Measurements from ENCODE around the gene MIOX. TPM values are rescaled to one million over a fixed set of nuclear protein-coding genes. Genes with fewer than 3 reads are reported as not detected.

MIOX gene
- total and polyA plus RNA-seq, 2 of the 13 experiments (the other 11 are each of a cell fraction or from before 2014, with no cell fraction given), result 1.5 to 2.9 TPM

DNA sequence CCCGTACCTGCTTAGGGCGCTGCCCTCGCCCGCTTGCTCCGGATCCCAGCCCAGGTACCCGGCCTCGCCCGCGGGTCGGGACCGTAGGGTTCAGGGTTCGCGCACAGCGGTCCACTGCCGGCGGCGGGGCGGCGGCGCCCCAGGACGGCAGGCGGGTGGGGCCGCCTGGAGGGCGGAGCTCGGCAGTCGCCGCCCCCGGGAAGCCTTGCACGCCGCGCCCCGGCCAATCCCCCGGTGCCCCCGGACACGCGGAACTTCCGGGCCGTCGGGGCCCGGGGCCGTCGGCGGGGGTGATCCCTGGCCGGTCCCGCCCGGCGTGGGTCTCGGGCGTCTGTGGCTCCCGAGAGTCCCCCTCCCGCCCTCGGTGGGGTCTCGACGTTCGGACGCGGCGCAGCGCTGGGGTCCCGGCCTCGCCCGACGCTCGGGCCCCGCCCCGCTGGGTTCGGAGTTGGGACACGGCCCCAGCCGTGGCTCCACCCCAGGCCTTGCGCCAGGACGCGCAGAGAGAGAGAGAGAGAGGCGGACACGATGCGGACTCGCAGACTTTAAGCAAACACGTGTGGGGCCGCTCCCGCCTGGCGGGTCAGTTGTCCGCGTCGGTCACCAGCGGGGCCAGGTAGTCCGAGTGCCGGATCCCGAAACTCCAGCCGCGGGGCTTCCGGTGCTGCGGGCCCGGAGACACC, 43.4 kb downstream of the MIOX start, which contains the start of gene TYMP (continued):
- TF ChIP-seq, protein P1, sequence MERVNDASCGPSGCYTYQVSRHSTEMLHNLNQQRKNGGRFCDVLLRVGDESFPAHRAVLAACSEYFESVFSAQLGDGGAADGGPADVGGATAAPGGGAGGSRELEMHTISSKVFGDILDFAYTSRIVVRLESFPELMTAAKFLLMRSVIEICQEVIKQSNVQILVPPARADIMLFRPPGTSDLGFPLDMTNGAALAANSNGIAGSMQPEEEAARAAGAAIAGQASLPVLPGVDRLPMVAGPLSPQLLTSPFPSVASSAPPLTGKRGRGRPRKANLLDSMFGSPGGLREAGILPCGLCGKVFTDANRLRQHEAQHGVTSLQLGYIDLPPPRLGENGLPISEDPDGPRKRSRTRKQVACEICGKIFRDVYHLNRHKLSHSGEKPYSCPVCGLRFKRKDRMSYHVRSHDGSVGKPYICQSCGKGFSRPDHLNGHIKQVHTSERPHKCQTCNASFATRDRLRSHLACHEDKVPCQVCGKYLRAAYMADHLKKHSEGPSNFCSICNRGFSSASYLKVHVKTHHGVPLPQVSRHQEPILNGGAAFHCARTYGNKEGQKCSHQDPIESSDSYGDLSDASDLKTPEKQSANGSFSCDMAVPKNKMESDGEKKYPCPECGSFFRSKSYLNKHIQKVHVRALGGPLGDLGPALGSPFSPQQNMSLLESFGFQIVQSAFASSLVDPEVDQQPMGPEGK (CRISPR knock-in tag; IDR thresholded peaks at IDR 0.05), result no peak; the same call in none of the 2 replicates
- TF ChIP-seq ERF (CRISPR knock-in tag; IDR thresholded peaks at IDR 0.05) (0 out of 2 replicates have a peak, but pooled peaks have one; percentile 34), ZNF383 (CRISPR knock-in tag; IDR thresholded peaks at IDR 0.05; ENCODE audit: borderline replicate concordance) (no peak), PHF8 (CRISPR knock-in tag; IDR thresholded peaks at IDR 0.05) (peak; percentile 64; the same call in 1 of the 2 replicates), SALL1 (CRISPR knock-in tag; IDR thresholded peaks at IDR 0.05) (peak; percentile 73), SP1 (IDR thresholded peaks at IDR 0.05) (no peak), SP1 (CRISPR knock-in tag; IDR thresholded peaks at IDR 0.05) (peak; percentile 55; the same call in 1 of the 2 replicates), IRX3 (CRISPR knock-in tag; IDR thresholded peaks at IDR 0.05; ENCODE audit: borderline replicate concordance, low read depth) (no peak), CENPX (CRISPR knock-in tag; IDR thresholded peaks at IDR 0.05) (no peak), RXRB (CRISPR knock-in tag; IDR thresholded peaks at IDR 0.05; ENCODE audit: borderline replicate concordance) (no peak; the same call in none of the 2 replicates), ARNT (IDR thresholded peaks at IDR 0.05) (no peak), NRL (CRISPR knock-in tag; IDR thresholded peaks at IDR 0.05; ENCODE audit: borderline replicate concordance) (no peak), FOXK1 (CRISPR knock-in tag; IDR thresholded peaks at IDR 0.05; ENCODE audit: borderline replicate concordance, low read depth) (peak; percentile 21; the same call in 1 of the 2 replicates), TCF7L2 (IDR thresholded peaks at IDR 0.05; ENCODE audit: low read depth, low read length) (no peak), KLF16 (CRISPR knock-in tag; IDR thresholded peaks at IDR 0.05) (peak in 1 of 2 experiments; percentile 65; a peak in 2 of 4 replicates), PHF5A (CRISPR knock-in tag; IDR thresholded peaks at IDR 0.05; ENCODE audit: low read depth, unreplicated experiment) (no peak), STAG1 (CRISPR knock-in tag; IDR thresholded peaks at IDR 0.05) (peak; percentile 23; the same call in 1 of the 2 replicates), PAF1 (CRISPR knock-in tag; IDR thresholded peaks at IDR 0.05) (no peak), RFX1 (IDR thresholded peaks at IDR 0.05) (no peak), ZNF253 (CRISPR knock-in tag; IDR thresholded peaks at IDR 0.05; ENCODE audit: borderline replicate concordance) (no peak; the same call in 1 of the 2 replicates)
- TF ChIP-seq, protein P2, sequence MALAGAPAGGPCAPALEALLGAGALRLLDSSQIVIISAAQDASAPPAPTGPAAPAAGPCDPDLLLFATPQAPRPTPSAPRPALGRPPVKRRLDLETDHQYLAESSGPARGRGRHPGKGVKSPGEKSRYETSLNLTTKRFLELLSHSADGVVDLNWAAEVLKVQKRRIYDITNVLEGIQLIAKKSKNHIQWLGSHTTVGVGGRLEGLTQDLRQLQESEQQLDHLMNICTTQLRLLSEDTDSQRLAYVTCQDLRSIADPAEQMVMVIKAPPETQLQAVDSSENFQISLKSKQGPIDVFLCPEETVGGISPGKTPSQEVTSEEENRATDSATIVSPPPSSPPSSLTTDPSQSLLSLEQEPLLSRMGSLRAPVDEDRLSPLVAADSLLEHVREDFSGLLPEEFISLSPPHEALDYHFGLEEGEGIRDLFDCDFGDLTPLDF (CRISPR knock-in tag; IDR thresholded peaks at IDR 0.05), result peak; percentile 79
- TF ChIP-seq, protein P3, sequence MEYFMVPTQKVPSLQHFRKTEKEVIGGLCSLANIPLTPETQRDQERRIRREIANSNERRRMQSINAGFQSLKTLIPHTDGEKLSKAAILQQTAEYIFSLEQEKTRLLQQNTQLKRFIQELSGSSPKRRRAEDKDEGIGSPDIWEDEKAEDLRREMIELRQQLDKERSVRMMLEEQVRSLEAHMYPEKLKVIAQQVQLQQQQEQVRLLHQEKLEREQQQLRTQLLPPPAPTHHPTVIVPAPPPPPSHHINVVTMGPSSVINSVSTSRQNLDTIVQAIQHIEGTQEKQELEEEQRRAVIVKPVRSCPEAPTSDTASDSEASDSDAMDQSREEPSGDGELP (IDR thresholded peaks at IDR 0.05; ENCODE audit: borderline replicate concordance, low read depth), result no peak
- TF ChIP-seq, protein P4, sequence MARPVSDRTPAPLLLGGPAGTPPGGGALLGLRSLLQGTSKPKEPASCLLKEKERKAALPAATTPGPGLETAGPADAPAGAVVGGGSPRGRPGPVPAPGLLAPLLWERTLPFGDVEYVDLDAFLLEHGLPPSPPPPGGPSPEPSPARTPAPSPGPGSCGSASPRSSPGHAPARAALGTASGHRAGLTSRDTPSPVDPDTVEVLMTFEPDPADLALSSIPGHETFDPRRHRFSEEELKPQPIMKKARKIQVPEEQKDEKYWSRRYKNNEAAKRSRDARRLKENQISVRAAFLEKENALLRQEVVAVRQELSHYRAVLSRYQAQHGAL (CRISPR knock-in tag; IDR thresholded peaks at IDR 0.05; ENCODE audit: not compliant biosample characterization), result no peak
- TF ChIP-seq, protein P5, sequence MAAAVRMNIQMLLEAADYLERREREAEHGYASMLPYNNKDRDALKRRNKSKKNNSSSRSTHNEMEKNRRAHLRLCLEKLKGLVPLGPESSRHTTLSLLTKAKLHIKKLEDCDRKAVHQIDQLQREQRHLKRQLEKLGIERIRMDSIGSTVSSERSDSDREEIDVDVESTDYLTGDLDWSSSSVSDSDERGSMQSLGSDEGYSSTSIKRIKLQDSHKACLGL (CRISPR knock-in tag; IDR thresholded peaks at IDR 0.05), result peak; percentile 83; the same call in 1 of the 2 replicates
- TF ChIP-seq, protein P6, sequence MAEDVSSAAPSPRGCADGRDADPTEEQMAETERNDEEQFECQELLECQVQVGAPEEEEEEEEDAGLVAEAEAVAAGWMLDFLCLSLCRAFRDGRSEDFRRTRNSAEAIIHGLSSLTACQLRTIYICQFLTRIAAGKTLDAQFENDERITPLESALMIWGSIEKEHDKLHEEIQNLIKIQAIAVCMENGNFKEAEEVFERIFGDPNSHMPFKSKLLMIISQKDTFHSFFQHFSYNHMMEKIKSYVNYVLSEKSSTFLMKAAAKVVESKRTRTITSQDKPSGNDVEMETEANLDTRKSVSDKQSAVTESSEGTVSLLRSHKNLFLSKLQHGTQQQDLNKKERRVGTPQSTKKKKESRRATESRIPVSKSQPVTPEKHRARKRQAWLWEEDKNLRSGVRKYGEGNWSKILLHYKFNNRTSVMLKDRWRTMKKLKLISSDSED (CRISPR knock-in tag; IDR thresholded peaks at IDR 0.05), result no peak
